HCT116 (cell line): ENCODE results near the gene ANXA5. TPM values are rescaled to one million over a fixed set of nuclear protein-coding genes. Genes with fewer than 3 reads are reported as not detected.

Experiments used
- ATAC-seq: fragments of 200-7000 bp; cut with Tn5 transposase; 2 replicates; pipeline ENCODE4 v1.9.1; 2020; ENCODE audit warnings: mild to moderate bottlenecking, moderate library complexity
- BruUV-seq: library from RNA; stranded (reverse); fragments of 400-500 nt; replicated peaks from 2 replicates; lab custom pipeline; 2021; lab: Mats Ljungman, UMichigan
- CTCF ChIA-PET: fragments of 300-600 bp; sonication (Branson Sonifier 250); formaldehyde crosslinking; loops from one replicate; lab custom pipeline; 2021; ENCODE audit warnings: antibody characterized with exemption; lab: Charles Lee
- POLR2A ChIA-PET: fragments of 300-600, 350-600 bp; sonication (Branson Sonifier 250); formaldehyde crosslinking; loops from one replicate; lab custom pipeline; 2021; ENCODE audit warnings: antibody characterized with exemption; lab: Charles Lee
- RAD21 ChIA-PET, 2 experiments: fragments of 300-600 bp; sonication (Branson Sonifier 250); formaldehyde crosslinking; loops; one replicate each; lab custom pipeline; 2023; ENCODE audit warnings: low total read pairs in 2 of 2; ENCODE audit not compliant: uncharacterized antibody in 2 of 2, unreplicated experiment in 2 of 2, low non-redundant PET in 1 of 2; lab: Charles Lee
- DNase-seq: peaks from one replicate; pipeline ENCODE4 v3.0.0-alpha.2; 2010; ENCODE audit warnings: low read depth, low spot score
- H2AFZ ChIP-seq: fragments of 200-600 bp; shearing (Covaris generic), sonication (generic); 2 replicates; pipeline ENCODE4 v1.6.1; 2017; ENCODE audit warnings: low read depth, mixed run types, mixed read lengths, antibody characterized with exemption, low read length; ENCODE audit not compliant: poor library complexity, severe bottlenecking
- H3K27ac ChIP-seq: 2 replicates; pipeline ENCODE4 v1.5.1; 2012; ENCODE audit warnings: low read depth, low read length
- H3K27me3 ChIP-seq: fragments of 200-600 bp; sonication (generic); 2 replicates; pipeline ENCODE4 v1.6.1; 2016; ENCODE audit warnings: mixed run types, low read length, mixed read lengths; ENCODE audit not compliant: insufficient read depth
- H3K36me3 ChIP-seq, 2 experiments: fragments of 200-500 bp in 1 of 2; fragments of 200-600 bp in 1 of 2; sonication (Bioruptor generic) in 1 of 2; sonication (generic) in 1 of 2; 2 replicates each; pipeline versions ENCODE4 v1.5.1 to v1.6.1; 2014 to 2016; ENCODE audit warnings: low read length in 2 of 2, inconsistent platforms in 1 of 2, mixed read lengths in 1 of 2, mixed run types in 1 of 2; ENCODE audit not compliant: insufficient read depth in 2 of 2, control insufficient read depth in 1 of 2
- H3K4me1 ChIP-seq, 2 experiments: fragments of 200-600 bp in 1 of 2; sonication (generic) in 1 of 2; 2 replicates each; pipeline versions ENCODE4 v1.5.1 to v1.6.1; 2012 to 2017; ENCODE audit warnings: low read length in 2 of 2, inconsistent platforms in 1 of 2, mild to moderate bottlenecking in 1 of 2, mixed read lengths in 1 of 2, mixed run types in 1 of 2, moderate library complexity in 1 of 2; ENCODE audit not compliant: insufficient read depth in 2 of 2, control insufficient read depth in 1 of 2
- H3K4me2 ChIP-seq: fragments of 200-600 bp; sonication (generic); 2 replicates; pipeline ENCODE4 v1.6.1; 2017; ENCODE audit warnings: mixed run types, low read length, mixed read lengths
- H3K4me3 ChIP-seq, 2 experiments: fragments of 200-600 bp in 1 of 2; sonication (generic) in 1 of 2; replicated peaks in 1 of 2; 2 replicates each; pipeline ENCODE4 v1.5.1; 2011 to 2016; ENCODE audit warnings: low read length in 2 of 2, control low read depth in 1 of 2, low read depth in 1 of 2, mild to moderate bottlenecking in 1 of 2, mixed read lengths in 1 of 2, mixed run types in 1 of 2
- H3K79me2 ChIP-seq: fragments of 200-600 bp; sonication (generic); 2 replicates; pipeline ENCODE4 v1.6.1; 2017; ENCODE audit warnings: mild to moderate bottlenecking, mixed run types, low read length, moderate library complexity, mixed read lengths; ENCODE audit not compliant: insufficient read depth
- H3K9ac ChIP-seq: fragments of 200-600 bp; sonication (generic); 2 replicates; pipeline ENCODE4 v1.6.1; 2016; ENCODE audit warnings: low read length, mixed read lengths
- H3K9me2 ChIP-seq: fragments of 200-600 bp; sonication (generic), shearing (Covaris generic); 2 replicates; pipeline ENCODE4 v1.6.1; 2017; ENCODE audit warnings: mixed run types, mild to moderate bottlenecking, moderate library complexity; ENCODE audit not compliant: insufficient read depth
- H3K9me3 ChIP-seq, 2 experiments: fragments of 200-500 bp in 1 of 2; fragments of 200-600 bp in 1 of 2; sonication (Bioruptor generic) in 1 of 2; sonication (generic) in 1 of 2; 2 replicates each; pipeline ENCODE4 v1.6.1; 2014 to 2017; ENCODE audit warnings: low read length in 2 of 2, mixed read lengths in 2 of 2, inconsistent platforms in 1 of 2, low read depth in 1 of 2, mild to moderate bottlenecking in 1 of 2, mixed run types in 1 of 2, moderate library complexity in 1 of 2; ENCODE audit not compliant: control insufficient read depth in 1 of 2, insufficient read depth in 1 of 2
- H4K20me1 ChIP-seq: fragments of 200-600 bp; sonication (generic), shearing (Covaris generic); 2 replicates; pipeline ENCODE4 v1.6.1; 2017; ENCODE audit warnings: mixed run types, mild to moderate bottlenecking, moderate library complexity; ENCODE audit not compliant: insufficient read depth
- CTCF ChIP-seq, 3 experiments: fragments of 200-600 bp in 1 of 3; sonication (generic) in 1 of 3; IDR thresholded peaks in 2 of 3; conservative IDR thresholded peaks in 1 of 3; 2 replicates each; pipeline ENCODE4 v1.5.1; 2012 to 2017; ENCODE audit warnings: low read depth in 2 of 3, low read length in 2 of 3, antibody characterized with exemption in 1 of 3, borderline replicate concordance in 1 of 3, control low read depth in 1 of 3, mild to moderate bottlenecking in 1 of 3, mixed read lengths in 1 of 3, mixed run types in 1 of 3, moderate library complexity in 1 of 3; ENCODE audit not compliant: insufficient read depth in 1 of 3
- EGR1 ChIP-seq: IDR thresholded peaks from 2 replicates; pipeline ENCODE4 v1.6.1; 2012; ENCODE audit warnings: low read depth
- ELF1 ChIP-seq: IDR thresholded peaks from 2 replicates; pipeline ENCODE4 v1.6.1; 2012; ENCODE audit warnings: low read depth, borderline replicate concordance
- EZH2phosphoT487 ChIP-seq: fragments of 200-600 bp; IDR thresholded peaks from 2 replicates; pipeline ENCODE4 v1.6.1; 2018; ENCODE audit warnings: antibody characterized with exemption, borderline replicate concordance
- FOSL1 ChIP-seq: IDR thresholded peaks from 2 replicates; pipeline ENCODE4 v1.6.1; 2012; ENCODE audit warnings: low read depth
- MAX ChIP-seq: IDR thresholded peaks from 2 replicates; pipeline ENCODE4 v1.6.1; 2012
- SIN3A ChIP-seq: IDR thresholded peaks from 2 replicates; pipeline ENCODE4 v1.6.1; 2012; ENCODE audit warnings: low read depth
- SP1 ChIP-seq: IDR thresholded peaks from 2 replicates; pipeline ENCODE4 v1.6.1; 2012; ENCODE audit warnings: low read depth
- SRF ChIP-seq: IDR thresholded peaks from 2 replicates; pipeline ENCODE4 v1.6.1; 2012; ENCODE audit warnings: low read depth
- TCF7L2 ChIP-seq: IDR thresholded peaks from 2 replicates; pipeline ENCODE4 v1.7.0; 2011; ENCODE audit warnings: borderline replicate concordance, inconsistent platforms; ENCODE audit not compliant: insufficient read depth, insufficient read length; ENCODE audit errors: extremely low read depth
- YY1 ChIP-seq: IDR thresholded peaks from 2 replicates; pipeline ENCODE4 v1.6.1; 2011; ENCODE audit warnings: low read length, low read depth, moderate library complexity, mild to moderate bottlenecking; ENCODE audit not compliant: insufficient replicate concordance; ENCODE audit errors: extremely low read depth
- ZFX ChIP-seq: fragments of 450-650 bp; IDR thresholded peaks from 2 replicates; pipeline ENCODE4 v1.6.1; 2017
- intact Hi-C: fragments of 100-400 bp; cut with micrococcal nuclease; formaldehyde crosslinking; loops from 2 replicates; pipeline ENCODE4 v1.10.0; 2022
- total RNA-seq: library from RNA; stranded (reverse); gene quantifications from one replicate; pipeline ENCODE4 v1.2.1, GENCODE V29; 2021; ENCODE audit not compliant: unreplicated experiment

The ANXA5 gene
- total RNA-seq, 1 experiment from 2014 or later = 186 TPM

- TF ChIP-seq SIN3A = no peak
- TF ChIP-seq EZH2phosphoT487 = no peak
- TF ChIP-seq ELF1 = no peak
- TF ChIP-seq SRF = no peak
- TF ChIP-seq ZFX = no peak
- TF ChIP-seq EGR1 = no peak
- no peak for TF ChIP-seq SP1
- no peak for TF ChIP-seq CTCF (IDR thresholded peaks at IDR 0.05 in 2 of 3, conservative IDR thresholded peaks at IDR 0.05 in 1 of 3; ENCODE audit: borderline replicate concordance in 1 of 3, insufficient read depth in 1 of 3, low read depth in 2 of 3, low read length in 2 of 3)
- no peak for TF ChIP-seq MAX
- TF ChIP-seq YY1 = no peak
- TF ChIP-seq TCF7L2 = no peak
- no peak for TF ChIP-seq FOSL1
- no peaks in the 10 kb centered on the region for H3K9me3 ChIP-seq
- no TSS peak for BruUV-seq
- no peaks in the 10 kb centered on the region for H3K36me3 ChIP-seq
- H3K4me1 ChIP-seq = no peaks in the 10 kb centered on the region
- CTCF ChIA-PET = no interaction called here
- H3K79me2 ChIP-seq = no peaks in the 10 kb centered on the region
- no peaks in the 10 kb centered on the region for H3K27me3 ChIP-seq
- ATAC-seq (no peak), DNase-seq (no peak)
- H4K20me1 ChIP-seq = no peaks in the 10 kb centered on the region
- intact Hi-C loops = loop anchor here (1.0 to 10.0 kb wide), 4 partner anchors 192 to 1500 kb away; no protein-coding TSS in a partner anchor
- H3K9me2 ChIP-seq = no peaks in the 10 kb centered on the region
- H3K27ac ChIP-seq = no peak overlapping the region
- no peak overlapping the region for H3K9ac ChIP-seq
- no peak overlapping the region for H3K4me2 ChIP-seq
- no peak overlapping the region for H2AFZ ChIP-seq
- no peak overlapping the region for H3K4me3 ChIP-seq
- RAD21 ChIA-PET = no interaction called here
- POLR2A ChIA-PET = no interaction called here
Observed at GRCh38 chr4:121654738-121655137, 42.0 kb downstream of the ANXA5 start.
